WTC11 (cell line): ENCODE results near the gene MOB3C. TPM values are rescaled to one million over a fixed set of nuclear protein-coding genes. Genes with fewer than 3 reads are reported as not detected.

ENCODE experiments used
- ATAC-seq: fragments of 200-7000 bp; cut with Tn5 transposase; 2 replicates; pipeline ENCODE4 v1.10.0; 2021; ENCODE audit warnings: mild to moderate bottlenecking, moderate library complexity
- CTCF ChIA-PET: fragments of 300-600 bp; sonication (Branson Sonifier 250); formaldehyde crosslinking; loops from one replicate; lab custom pipeline; 2021; ENCODE audit warnings: antibody characterized with exemption; lab: Charles Lee
- POLR2A ChIA-PET: fragments of 350-600 bp; sonication (Branson Sonifier 250); formaldehyde crosslinking; loops from one replicate; lab custom pipeline; 2021; ENCODE audit warnings: antibody characterized with exemption; lab: Charles Lee
- DNase-seq: peaks from one replicate; pipeline ENCODE4 v3.0.0; 2021; ENCODE audit warnings: low spot score
- H3K27ac Mint-ChIP-seq: 2 replicates; pipeline ENCODE4 v1.8.0; 2021; ENCODE audit warnings: mixed read lengths
- H3K27me3 Mint-ChIP-seq: 2 replicates; pipeline ENCODE4 v1.8.0; 2021; ENCODE audit warnings: low read depth, mild to moderate bottlenecking, moderate library complexity, mixed read lengths
- H3K36me3 Mint-ChIP-seq: 2 replicates; pipeline ENCODE4 v1.8.0; 2021; ENCODE audit warnings: mixed read lengths
- H3K4me1 Mint-ChIP-seq: 2 replicates; pipeline ENCODE4 v1.8.0; 2022; ENCODE audit warnings: mixed read lengths
- H3K4me3 Mint-ChIP-seq: 2 replicates; pipeline ENCODE4 v1.8.0; 2021; ENCODE audit warnings: mild to moderate bottlenecking, moderate library complexity, mixed read lengths
- H3K9me3 Mint-ChIP-seq: 2 replicates; pipeline ENCODE4 v1.8.0; 2021; ENCODE audit warnings: mixed read lengths
- ATF1 ChIP-seq: sonication (generic); formaldehyde crosslinking; IDR thresholded peaks from 2 replicates; pipeline ENCODE4 v1.8.1; 2023; ENCODE audit warnings: mild to moderate bottlenecking, moderate library complexity, missing genetic modification reagents
- ATF2 ChIP-seq: sonication (generic); formaldehyde crosslinking; IDR thresholded peaks from 2 replicates; pipeline ENCODE4 v1.8.1; 2022; ENCODE audit warnings: low read depth, missing genetic modification reagents, borderline replicate concordance
- CDX4 ChIP-seq: fragments of 250-450 bp; sonication (Bioruptor Pico); IDR thresholded peaks from 2 replicates; pipeline ENCODE4 v1.9.0; 2021; ENCODE audit warnings: moderate library complexity, mild to moderate bottlenecking, inconsistent platforms, borderline replicate concordance
- CREB1 ChIP-seq: sonication (generic); formaldehyde crosslinking; IDR thresholded peaks from 2 replicates; pipeline ENCODE4 v1.8.0; 2023; ENCODE audit warnings: mild to moderate bottlenecking, missing genetic modification reagents
- FOXJ3 ChIP-seq: sonication (generic); formaldehyde crosslinking; IDR thresholded peaks from 2 replicates; pipeline ENCODE4 v1.9.0; 2021; ENCODE audit warnings: missing genetic modification reagents, mild to moderate bottlenecking, borderline replicate concordance
- MAX ChIP-seq: sonication (generic); formaldehyde crosslinking; IDR thresholded peaks from 2 replicates; pipeline ENCODE4 v1.8.0; 2022; ENCODE audit warnings: mild to moderate bottlenecking, missing genetic modification reagents
- NFE2L1 ChIP-seq: sonication (generic); formaldehyde crosslinking; IDR thresholded peaks from 2 replicates; pipeline ENCODE4 v1.8.1; 2023; ENCODE audit warnings: missing genetic modification reagents
- NR1H2 ChIP-seq: sonication (generic); formaldehyde crosslinking; IDR thresholded peaks from 2 replicates; pipeline ENCODE4 v1.9.0; 2021; ENCODE audit warnings: mild to moderate bottlenecking, moderate library complexity, missing genetic modification reagents
- OVOL2 ChIP-seq: fragments of 250-450 bp; sonication (Bioruptor Pico); IDR thresholded peaks from 2 replicates; pipeline ENCODE4 v1.9.0; 2021; ENCODE audit warnings: mild to moderate bottlenecking, borderline replicate concordance
- PRDM15 ChIP-seq: sonication (generic); formaldehyde crosslinking; IDR thresholded peaks from 2 replicates; pipeline ENCODE4 v1.8.0; 2022; ENCODE audit warnings: missing genetic modification reagents
- RELA ChIP-seq: sonication (generic); formaldehyde crosslinking; IDR thresholded peaks from 2 replicates; pipeline ENCODE4 v1.8.1; 2022; ENCODE audit warnings: missing genetic modification reagents, mild to moderate bottlenecking, borderline replicate concordance
- RORB ChIP-seq: fragments of 250-450 bp; sonication (Bioruptor Pico); IDR thresholded peaks from 2 replicates; pipeline ENCODE4 v1.9.0; 2021; ENCODE audit warnings: mild to moderate bottlenecking
- SOX15 ChIP-seq: fragments of 250-450 bp; sonication (Bioruptor Pico); IDR thresholded peaks from 2 replicates; pipeline ENCODE4 v1.9.0; 2021; ENCODE audit warnings: mild to moderate bottlenecking
- TCF7 ChIP-seq: sonication (generic); formaldehyde crosslinking; IDR thresholded peaks from 2 replicates; pipeline ENCODE4 v1.8.0; 2022; ENCODE audit warnings: mild to moderate bottlenecking, low read depth, missing genetic modification reagents, moderate library complexity
- ZBTB21 ChIP-seq: sonication (generic); formaldehyde crosslinking; IDR thresholded peaks from 2 replicates; pipeline ENCODE4 v1.8.1; 2023; ENCODE audit warnings: mild to moderate bottlenecking, missing genetic modification reagents, borderline replicate concordance
- ZNF232 ChIP-seq: sonication (generic); formaldehyde crosslinking; IDR thresholded peaks from 2 replicates; pipeline ENCODE4 v1.8.0; 2022; ENCODE audit warnings: mild to moderate bottlenecking, missing genetic modification reagents
- ZNF425 ChIP-seq: fragments of 250-450 bp; sonication (Bioruptor Pico); conservative IDR thresholded peaks from 2 replicates; pipeline ENCODE4 v1.9.0; 2021; ENCODE audit warnings: mild to moderate bottlenecking
- total RNA-seq: library from RNA; stranded (reverse); gene quantifications from 3 replicates; pipeline ENCODE4 v1.2.3, GENCODE V29; 2021
- TF ChIP-seq, protein P1 (sequence below): fragments of 250-450 bp; sonication (Bioruptor Pico); IDR thresholded peaks from 2 replicates; pipeline ENCODE4 v1.9.0; 2021; ENCODE audit warnings: mild to moderate bottlenecking
- TF ChIP-seq, protein P2 (sequence below): sonication (generic); formaldehyde crosslinking; IDR thresholded peaks from 2 replicates; pipeline ENCODE4 v1.8.0; 2022; ENCODE audit warnings: mild to moderate bottlenecking, missing genetic modification reagents
- TF ChIP-seq, protein P3 (sequence below): sonication (generic); formaldehyde crosslinking; IDR thresholded peaks from 2 replicates; pipeline ENCODE4 v1.8.1; 2023; ENCODE audit warnings: mild to moderate bottlenecking, missing genetic modification reagents
- TF ChIP-seq, protein P4 (sequence below): sonication (generic); formaldehyde crosslinking; IDR thresholded peaks from 2 replicates; pipeline ENCODE4 v1.8.0; 2022; ENCODE audit warnings: mild to moderate bottlenecking, missing genetic modification reagents

MOB3C gene
- total RNA-seq, 1 experiment from 2014 or later = 3.1 TPM

GRCh38 chr1:46617108-46617800 lies 643 bp upstream of the MOB3C start (continued):
- TF ChIP-seq PRDM15 (CRISPR knock-in tag) = no peak

GRCh38 chr1:46615735-46616134 lies 876 bp downstream of the MOB3C start:
- ChIA-PET CTCF (interaction anchor here (0.7 to 3.6 kb wide), 8 partner anchors 10 to 173 kb away, joined by 3 to 33 read pairs (median 10); partner anchors contain the start of gene MKNK1), POLR2A (interaction anchor here (1.8 kb wide), 1 partner anchor 11 kb away, joined by 13 read pairs; the partner anchor contains the start of gene MKNK1)
- Mint-ChIP-seq H3K27me3 (peaks cover 30% of the 10 kb centered on the region), H3K27ac (no peak overlapping the region), H3K4me3 (peak overlapping the region; percentile 86), H3K36me3 (no peaks in the 10 kb centered on the region)
- no peak for ATAC-seq
- DNase-seq = no peak
- no peak for TF ChIP-seq NFE2L1
- no peak for TF ChIP-seq FOXJ3 (CRISPR knock-in tag)
- TF ChIP-seq, protein P1, sequence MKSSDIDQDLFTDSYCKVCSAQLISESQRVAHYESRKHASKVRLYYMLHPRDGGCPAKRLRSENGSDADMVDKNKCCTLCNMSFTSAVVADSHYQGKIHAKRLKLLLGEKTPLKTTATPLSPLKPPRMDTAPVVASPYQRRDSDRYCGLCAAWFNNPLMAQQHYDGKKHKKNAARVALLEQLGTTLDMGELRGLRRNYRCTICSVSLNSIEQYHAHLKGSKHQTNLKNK = no peak
- TF ChIP-seq MAX (CRISPR knock-in tag) = no peak
- TF ChIP-seq, protein P2, sequence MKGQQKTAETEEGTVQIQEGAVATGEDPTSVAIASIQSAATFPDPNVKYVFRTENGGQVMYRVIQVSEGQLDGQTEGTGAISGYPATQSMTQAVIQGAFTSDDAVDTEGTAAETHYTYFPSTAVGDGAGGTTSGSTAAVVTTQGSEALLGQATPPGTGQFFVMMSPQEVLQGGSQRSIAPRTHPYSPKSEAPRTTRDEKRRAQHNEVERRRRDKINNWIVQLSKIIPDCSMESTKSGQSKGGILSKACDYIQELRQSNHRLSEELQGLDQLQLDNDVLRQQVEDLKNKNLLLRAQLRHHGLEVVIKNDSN = no peak
- TF ChIP-seq ZBTB21 (CRISPR knock-in tag) = no peak
- no peak for TF ChIP-seq RELA (CRISPR knock-in tag)
- TF ChIP-seq CREB1 (CRISPR knock-in tag) = no peak
- TF ChIP-seq, protein P3, sequence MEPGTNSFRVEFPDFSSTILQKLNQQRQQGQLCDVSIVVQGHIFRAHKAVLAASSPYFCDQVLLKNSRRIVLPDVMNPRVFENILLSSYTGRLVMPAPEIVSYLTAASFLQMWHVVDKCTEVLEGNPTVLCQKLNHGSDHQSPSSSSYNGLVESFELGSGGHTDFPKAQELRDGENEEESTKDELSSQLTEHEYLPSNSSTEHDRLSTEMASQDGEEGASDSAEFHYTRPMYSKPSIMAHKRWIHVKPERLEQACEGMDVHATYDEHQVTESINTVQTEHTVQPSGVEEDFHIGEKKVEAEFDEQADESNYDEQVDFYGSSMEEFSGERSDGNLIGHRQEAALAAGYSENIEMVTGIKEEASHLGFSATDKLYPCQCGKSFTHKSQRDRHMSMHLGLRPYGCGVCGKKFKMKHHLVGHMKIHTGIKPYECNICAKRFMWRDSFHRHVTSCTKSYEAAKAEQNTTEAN (CRISPR knock-in tag) = no peak
- TF ChIP-seq ATF2 (CRISPR knock-in tag) = no peak
- TF ChIP-seq SOX15 (CRISPR knock-in tag) = no peak
- TF ChIP-seq NR1H2 (CRISPR knock-in tag) = no peak
- no peak for TF ChIP-seq TCF7 (CRISPR knock-in tag)
- no peak for TF ChIP-seq CDX4 (CRISPR knock-in tag)
- TF ChIP-seq ZNF425 (CRISPR knock-in tag) = no peak
- TF ChIP-seq ATF1 (CRISPR knock-in tag) = no peak
- TF ChIP-seq, protein P4, sequence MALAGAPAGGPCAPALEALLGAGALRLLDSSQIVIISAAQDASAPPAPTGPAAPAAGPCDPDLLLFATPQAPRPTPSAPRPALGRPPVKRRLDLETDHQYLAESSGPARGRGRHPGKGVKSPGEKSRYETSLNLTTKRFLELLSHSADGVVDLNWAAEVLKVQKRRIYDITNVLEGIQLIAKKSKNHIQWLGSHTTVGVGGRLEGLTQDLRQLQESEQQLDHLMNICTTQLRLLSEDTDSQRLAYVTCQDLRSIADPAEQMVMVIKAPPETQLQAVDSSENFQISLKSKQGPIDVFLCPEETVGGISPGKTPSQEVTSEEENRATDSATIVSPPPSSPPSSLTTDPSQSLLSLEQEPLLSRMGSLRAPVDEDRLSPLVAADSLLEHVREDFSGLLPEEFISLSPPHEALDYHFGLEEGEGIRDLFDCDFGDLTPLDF (CRISPR knock-in tag) = no peak
- TF ChIP-seq ZNF232 (CRISPR knock-in tag) = no peak
- no peak for TF ChIP-seq RORB (CRISPR knock-in tag)
- TF ChIP-seq OVOL2 (CRISPR knock-in tag) = no peak
- TF ChIP-seq, all 79 proteins: peak for 0
- Mint-ChIP-seq H3K4me1 (peaks cover 57% of the 10 kb centered on the region), H3K9me3 (no peaks in the 10 kb centered on the region)
